Nephron progenitor cell (in vitro differentiated cells): ENCODE data around the gene SYT14.

ENCODE experiments used
- DNase-seq: peaks from one replicate; pipeline ENCODE4 v3.0.0; 2021
- H3K27ac Mint-ChIP-seq: 2 replicates; pipeline ENCODE4 v1.8.0; 2021; ENCODE audit warnings: mild to moderate bottlenecking, moderate library complexity, mixed read lengths
- H3K27me3 Mint-ChIP-seq: 2 replicates; pipeline ENCODE4 v1.8.0; 2021; ENCODE audit warnings: mild to moderate bottlenecking, low read depth, mixed read lengths; ENCODE audit not compliant: poor library complexity
- H3K36me3 Mint-ChIP-seq: 2 replicates; pipeline ENCODE4 v1.8.0; 2021; ENCODE audit warnings: low read depth, mixed read lengths
- H3K4me1 Mint-ChIP-seq: 2 replicates; pipeline ENCODE4 v1.8.0; 2021; ENCODE audit warnings: mixed read lengths
- H3K4me3 Mint-ChIP-seq: 2 replicates; pipeline ENCODE4 v1.8.0; 2021; ENCODE audit warnings: mild to moderate bottlenecking, moderate library complexity, mixed read lengths
- H3K9me3 Mint-ChIP-seq: 2 replicates; pipeline ENCODE4 v1.8.0; 2021; ENCODE audit warnings: mild to moderate bottlenecking, moderate library complexity, mixed read lengths
- CTCF ChIP-seq: fragments of 200-600 bp; sonication (generic); IDR thresholded peaks from 2 replicates; pipeline ENCODE4 v1.5.0; 2021; ENCODE audit warnings: antibody characterized with exemption

Gene SYT14

GRCh38 chr1:210053126-210053525, 115.1 kb downstream of the SYT14 start:
- H3K36me3 Mint-ChIP-seq, result no peaks in the 10 kb centered on the region
- peaks cover 14% of the 10 kb centered on the region for H3K9me3 Mint-ChIP-seq
- H3K27ac Mint-ChIP-seq, result no peak overlapping the region
- H3K4me3 Mint-ChIP-seq, result no peak overlapping the region
- TF ChIP-seq CTCF, result no peak
- no peaks in the 10 kb centered on the region for H3K27me3 Mint-ChIP-seq
- no peak for DNase-seq
- H3K4me1 Mint-ChIP-seq, result no peaks in the 10 kb centered on the region

GRCh38 chr1:210057593-210057992, 119.6 kb downstream of the SYT14 start:
- no peak for DNase-seq
- no peaks in the 10 kb centered on the region for H3K9me3 Mint-ChIP-seq
- H3K4me3 Mint-ChIP-seq, result no peak overlapping the region
- no peak for TF ChIP-seq CTCF
- H3K27me3 Mint-ChIP-seq, result peaks cover 3% of the 10 kb centered on the region
- no peaks in the 10 kb centered on the region for H3K4me1 Mint-ChIP-seq
- no peak overlapping the region for H3K27ac Mint-ChIP-seq
- no peaks in the 10 kb centered on the region for H3K36me3 Mint-ChIP-seq

GRCh38 chr1:210061992-210062391, 124.0 kb downstream of the SYT14 start:
- no peaks in the 10 kb centered on the region for H3K4me1 Mint-ChIP-seq
- peaks cover 3% of the 10 kb centered on the region for H3K27me3 Mint-ChIP-seq
- no peak overlapping the region for H3K4me3 Mint-ChIP-seq
- peaks cover 4% of the 10 kb centered on the region for H3K9me3 Mint-ChIP-seq
- no peak for DNase-seq
- TF ChIP-seq CTCF, result no peak
- no peak overlapping the region for H3K27ac Mint-ChIP-seq
- no peaks in the 10 kb centered on the region for H3K36me3 Mint-ChIP-seq

- no peak for TF ChIP-seq CTCF
- no peaks in the 10 kb centered on the region for H3K4me1 Mint-ChIP-seq
- peaks cover 7% of the 10 kb centered on the region for H3K9me3 Mint-ChIP-seq
- H3K4me3 Mint-ChIP-seq, result no peak overlapping the region
- H3K36me3 Mint-ChIP-seq, result no peaks in the 10 kb centered on the region
- no peaks in the 10 kb centered on the region for H3K27me3 Mint-ChIP-seq
- no peak for DNase-seq
- H3K27ac Mint-ChIP-seq, result no peak overlapping the region
These were observed 132.5 kb downstream of the SYT14 start for GRCh38 chr1:210070531-210070930.

GRCh38 chr1:210072129-210072528, 134.1 kb downstream of the SYT14 start:
- Mint-ChIP-seq H3K27me3 (no peaks in the 10 kb centered on the region), H3K36me3 (no peaks in the 10 kb centered on the region), H3K9me3 (peaks cover 2% of the 10 kb centered on the region), H3K27ac (no peak overlapping the region), H3K4me3 (no peak overlapping the region), H3K4me1 (no peaks in the 10 kb centered on the region)
- no peak for DNase-seq
- TF ChIP-seq CTCF, result no peak

- no peaks in the 10 kb centered on the region for H3K4me1 Mint-ChIP-seq
- no peaks in the 10 kb centered on the region for H3K36me3 Mint-ChIP-seq
- peaks cover 5% of the 10 kb centered on the region for H3K9me3 Mint-ChIP-seq
- no peak overlapping the region for H3K4me3 Mint-ChIP-seq
- TF ChIP-seq CTCF, result no peak
- H3K27ac Mint-ChIP-seq, result no peak overlapping the region
- no peak for DNase-seq
- no peaks in the 10 kb centered on the region for H3K27me3 Mint-ChIP-seq
These were observed 135.0 kb downstream of the SYT14 start for GRCh38 chr1:210072896-210073504.
